Sigmoid colon (tissue), 4 donors: ENCODE measurements around the gene ABHD16A.

Source experiments
- CTCF ChIP-seq, 4 experiments: fragments of 450-650 bp in 3 of 4; fragments of 200-600 bp in 1 of 4; IDR thresholded peaks; one replicate each; pipeline ENCODE4 v1.5.1; 2016 to 2019; ENCODE audit warnings: antibody characterized with exemption in 4 of 4, mild to moderate bottlenecking in 3 of 4, moderate library complexity in 2 of 4
- EP300 ChIP-seq, 4 donors: sonication (generic); formaldehyde crosslinking; IDR thresholded peaks; one replicate each; pipeline ENCODE4 v1.6.1; 2017; ENCODE audit warnings: antibody characterized with exemption in 4 of 4
- POLR2A ChIP-seq, 2 donors: fragments of 450-650 bp; IDR thresholded peaks; one replicate each; pipeline ENCODE4 v1.6.1; 2016; ENCODE audit warnings: antibody characterized with exemption in 2 of 2, mild to moderate bottlenecking in 2 of 2, moderate library complexity in 2 of 2
- POLR2AphosphoS5 ChIP-seq, 4 donors: sonication (generic); formaldehyde crosslinking; IDR thresholded peaks; one replicate each; pipeline ENCODE4 v1.6.1; 2017; ENCODE audit warnings: antibody characterized with exemption in 4 of 4

- TF ChIP-seq CTCF (IDR thresholded peaks at IDR 0.05): no peak
- TF ChIP-seq EP300 (IDR thresholded peaks at IDR 0.05): no peak
- TF ChIP-seq POLR2AphosphoS5 (IDR thresholded peaks at IDR 0.05): no peak
- no peak for TF ChIP-seq POLR2A (IDR thresholded peaks at IDR 0.05)
Measured at GRCh38 chr6:31697555-31697954, 5.6 kb downstream of the ABHD16A start.
